A549 (cell line): ENCODE measurements around the gene NSD2. TPM values are rescaled to one million over a fixed set of nuclear protein-coding genes. Genes with fewer than 3 reads are reported as not detected.

Experiments
- ATAC-seq, 2 experiments: fragments of 200-7000 bp in 1 of 2; fragments of >200 bp in 1 of 2; cut with Nextera tagmentation in 1 of 2; cut with Tn5 transposase in 1 of 2; 3 replicates each; pipeline versions ENCODE4 v1.8.0 to v1.9.1; 2018 to 2020; ENCODE audit warnings: mild to moderate bottlenecking in 1 of 2, moderate library complexity in 1 of 2
- CTCF ChIA-PET: fragments of 300-600 bp; sonication (Branson Sonifier 250); formaldehyde crosslinking; extraction: SDS; loops from one replicate; lab custom pipeline; 2021; ENCODE audit warnings: antibody characterized with exemption, inconsistent platforms; lab: Yijun Ruan, JAX
- POLR2A ChIA-PET: fragments of 350-600 bp; formaldehyde crosslinking; extraction: SDS; loops from one replicate; lab custom pipeline; 2021; ENCODE audit warnings: antibody characterized with exemption, inconsistent platforms; lab: Yijun Ruan, JAX
- DNase-seq, 2 experiments: peaks; one replicate each; pipeline versions ENCODE4 v3.0.0 to v3.0.0-alpha.2; 2011 to 2016; ENCODE audit warnings: low read depth in 1 of 2, low spot score in 1 of 2
- FAIRE-seq: peaks from 2 replicates; lab custom pipeline; 2011; peaks lifted over from hg19 to GRCh38; lab: Jason Lieb, UNC
- H3K27ac ChIP-seq, 2 experiments: fragments of >200 bp; sonication (Bioruptor Twin); formaldehyde crosslinking; 3 replicates each; pipeline ENCODE4 v1.5.1; 2016 to 2017
- H3K4me1 ChIP-seq: fragments of >200 bp; sonication (Bioruptor Twin); formaldehyde crosslinking; 3 replicates; pipeline ENCODE4 v1.6.1; 2016
- H3K4me2 ChIP-seq: fragments of >200 bp; sonication (Bioruptor Twin); formaldehyde crosslinking; 3 replicates; pipeline ENCODE4 v1.6.1; 2016
- H3K4me3 ChIP-seq: fragments of >200 bp; sonication (Bioruptor Twin); formaldehyde crosslinking; 3 replicates; pipeline ENCODE4 v1.5.1; 2016
- H3K9me3 ChIP-seq: fragments of >200 bp; sonication (Bioruptor Twin); formaldehyde crosslinking; 3 replicates; pipeline ENCODE4 v1.6.1; 2016
- ATOH8 ChIP-seq: fragments of 250-450 bp; sonication (Bioruptor Pico); IDR thresholded peaks from 2 replicates; pipeline ENCODE4 v1.5.0; 2020; ENCODE audit warnings: low read depth, mild to moderate bottlenecking, moderate library complexity
- CBX2 ChIP-seq: fragments of 200-600 bp; sonication (generic); IDR thresholded peaks from 2 replicates; pipeline ENCODE4 v1.6.1; 2016; ENCODE audit warnings: low read depth, mild to moderate bottlenecking, borderline replicate concordance
- CBX8 ChIP-seq: fragments of 200-600 bp; sonication (generic); IDR thresholded peaks from 2 replicates; pipeline ENCODE4 v1.6.1; 2016
- CEBPB ChIP-seq, 2 experiments: fragments of >200 bp in 1 of 2; sonication (Bioruptor Twin) in 1 of 2; formaldehyde crosslinking in 1 of 2; IDR thresholded peaks; 2 replicates each; pipeline ENCODE4 v1.6.1; 2012 to 2016
- CTCF ChIP-seq: fragments of >200 bp; sonication (Bioruptor Twin); formaldehyde crosslinking; IDR thresholded peaks from 3 replicates; pipeline ENCODE4 v1.5.1; 2016
- EHMT2 ChIP-seq: fragments of 200-600 bp; sonication (generic); IDR thresholded peaks from 2 replicates; pipeline ENCODE4 v1.6.1; 2016; ENCODE audit warnings: antibody characterized with exemption, low read depth, mild to moderate bottlenecking, moderate library complexity
- EP300 ChIP-seq, 2 experiments: fragments of >200 bp; sonication (Bioruptor Twin); formaldehyde crosslinking; IDR thresholded peaks; 2 replicates in 1 of 2; 3 replicates in 1 of 2; pipeline ENCODE4 v1.6.1; 2016 to 2017
- ESRRA ChIP-seq: fragments of 150-350 bp; IDR thresholded peaks from 2 replicates; pipeline ENCODE4 v1.6.1; 2014; ENCODE audit warnings: mild to moderate bottlenecking, low read length, borderline replicate concordance
- FOSB ChIP-seq: fragments of 250-450 bp; sonication (Bioruptor Pico); IDR thresholded peaks from 2 replicates; pipeline ENCODE4 v1.5.0; 2020; ENCODE audit warnings: mild to moderate bottlenecking, moderate library complexity
- FOXS1 ChIP-seq: fragments of 250-450 bp; sonication (Bioruptor Pico); IDR thresholded peaks from 2 replicates; pipeline ENCODE4 v1.5.0; 2020; ENCODE audit warnings: mild to moderate bottlenecking, moderate library complexity
- HEYL ChIP-seq: fragments of 250-450 bp; sonication (Bioruptor Pico); IDR thresholded peaks from 2 replicates; pipeline ENCODE4 v1.8.0; 2021; ENCODE audit warnings: mild to moderate bottlenecking, moderate library complexity
- HOXA7 ChIP-seq: fragments of 250-450 bp; sonication (Bioruptor Pico); IDR thresholded peaks from 2 replicates; pipeline ENCODE4 v1.5.0; 2020; ENCODE audit warnings: mild to moderate bottlenecking, moderate library complexity
- HOXB5 ChIP-seq: fragments of 250-450 bp; sonication (Bioruptor Pico); IDR thresholded peaks from 2 replicates; pipeline ENCODE4 v1.5.0; 2020; ENCODE audit warnings: mild to moderate bottlenecking, moderate library complexity
- JUN ChIP-seq, 2 experiments: fragments of >200 bp; sonication (Bioruptor Twin); formaldehyde crosslinking; IDR thresholded peaks; 2 replicates in 1 of 2; 3 replicates in 1 of 2; pipeline ENCODE4 v1.6.1; 2016 to 2017
- JUNB ChIP-seq: fragments of >200 bp; sonication (Bioruptor Twin); formaldehyde crosslinking; IDR thresholded peaks from 2 replicates; pipeline ENCODE4 v1.6.1; 2016
- KDM5A ChIP-seq: fragments of 200-600 bp; sonication (generic); IDR thresholded peaks from 2 replicates; pipeline ENCODE4 v1.6.1; 2016; ENCODE audit warnings: antibody characterized with exemption, mild to moderate bottlenecking
- MAX ChIP-seq: IDR thresholded peaks from 2 replicates; pipeline ENCODE4 v1.6.1; 2012
- NFE2L2 ChIP-seq: fragments of 150-350 bp; conservative IDR thresholded peaks from 2 replicates; pipeline ENCODE4 v1.6.1; 2014; ENCODE audit warnings: low read length
- NPAS2 ChIP-seq: fragments of 250-450 bp; sonication (Bioruptor Pico); IDR thresholded peaks from 2 replicates; pipeline ENCODE4 v1.8.0; 2022; ENCODE audit warnings: mild to moderate bottlenecking, moderate library complexity, borderline replicate concordance
- NR3C1 ChIP-seq: fragments of >200 bp; sonication (Bioruptor Twin); formaldehyde crosslinking; IDR thresholded peaks from 3 replicates; pipeline ENCODE4 v1.6.1; 2017
- PBX3 ChIP-seq: IDR thresholded peaks from 2 replicates; pipeline ENCODE4 v1.6.1; 2012
- PHF8 ChIP-seq: fragments of 200-600 bp; sonication (generic); IDR thresholded peaks from 2 replicates; pipeline ENCODE4 v1.6.1; 2016; ENCODE audit warnings: low read depth, mild to moderate bottlenecking, antibody characterized with exemption, moderate library complexity, borderline replicate concordance
- RARB ChIP-seq: fragments of 250-450 bp; sonication (Bioruptor Pico); IDR thresholded peaks from 2 replicates; pipeline ENCODE4 v1.8.0; 2021; ENCODE audit warnings: mild to moderate bottlenecking, moderate library complexity
- RCOR1 ChIP-seq: fragments of 150-350 bp; IDR thresholded peaks from 2 replicates; pipeline ENCODE4 v1.6.1; 2014; ENCODE audit warnings: antibody characterized with exemption, low read length, low read depth
- RNF2 ChIP-seq: fragments of 200-600 bp; sonication (generic); IDR thresholded peaks from 2 replicates; pipeline ENCODE4 v1.6.1; 2016; ENCODE audit warnings: low read depth, mild to moderate bottlenecking, antibody characterized with exemption, moderate library complexity, borderline replicate concordance
- SMC3 ChIP-seq: fragments of >200 bp; sonication (Bioruptor Twin); formaldehyde crosslinking; IDR thresholded peaks from 3 replicates; pipeline ENCODE4 v1.6.1; 2018; ENCODE audit warnings: inconsistent platforms
- SREBF2 ChIP-seq: fragments of 450-650 bp; IDR thresholded peaks from 2 replicates; pipeline ENCODE4 v1.6.1; 2014; ENCODE audit warnings: mild to moderate bottlenecking, moderate library complexity
- ZFP36 ChIP-seq: fragments of 450-650 bp; IDR thresholded peaks from 2 replicates; pipeline ENCODE4 v1.6.1; 2014; ENCODE audit warnings: borderline replicate concordance; ENCODE audit not compliant: partially characterized antibody
- ZSCAN20 ChIP-seq: fragments of 250-450 bp; sonication (Bioruptor Pico); IDR thresholded peaks from 2 replicates; pipeline ENCODE4 v1.8.0; 2022; ENCODE audit warnings: mild to moderate bottlenecking, moderate library complexity
- WGBS: methylation state at CpG from one replicate; pipeline ENCODE4 v1.1.6; 2017; ENCODE audit errors: missing lambda C conversion rate; 5-methylcytosine and 5-hydroxymethylcytosine counted together
- polyA plus RNA-seq, 4 experiments: library from polyadenylated mRNA; depleted of rRNA in 3 of 4; stranded (reverse); fragments of >200 nt; fragmentation: RNase III in 1 of 4; extraction: RNeasy Plus Mini Kit Qiagen cat#74134 plus additional on column Dnase treatment in 1 of 4; gene quantifications; 2 replicates in 3 of 4; 3 replicates in 1 of 4; pipeline ENCODE4 v1.2.3, GENCODE V29; 2011 to 2017

Gene NSD2
- polyA plus RNA-seq, 2 of the 4 experiments (the other 2 are of a cell fraction): 43.8 to 49.3 TPM

- no peak for TF ChIP-seq JUN (IDR thresholded peaks at IDR 0.05)
- no peak for TF ChIP-seq SMC3
- no peak for TF ChIP-seq NR3C1
- TF ChIP-seq ATOH8 (CRISPR knock-in tag): no peak
These were observed 1.7 kb downstream of the NSD2 start (continued) for GRCh38 chr4:1872870-1873269.

- Histone ChIP-seq H3K4me3 (peak overlapping the region; percentile 85; the same call in 2 of the 3 replicates), H3K27ac (peak overlapping the region; percentile 100; a peak in 5 of 6 replicates)
- POLR2A ChIA-PET: no interaction called here
These were observed 2.1 kb downstream of the NSD2 start for GRCh38 chr4:1873291-1873690.

GRCh38 chr4:1873776-1874175, 2.6 kb downstream of the NSD2 start:
- Histone ChIP-seq H3K4me2 (peak overlapping the region; percentile 92), H3K9me3 (no peaks in the 10 kb centered on the region), H3K4me3 (no peak overlapping the region), H3K4me1 (peaks cover 29% of the 10 kb centered on the region), H3K27ac (peak overlapping the region in 1 of 2 experiments; percentile 100; a peak in 1 of 6 replicates)
- 41% methylated on average over 3 of the region's 3 CpGs for WGBS
- CTCF ChIA-PET: interaction anchor here (0.8 to 2.0 kb wide), 6 partner anchors 9 to 144 kb away, joined by 3 to 6 read pairs (median 4); no protein-coding TSS in a partner anchor
- no peak for ATAC-seq
- POLR2A ChIA-PET: no interaction called here
- FAIRE-seq: no peak
- no peak for TF ChIP-seq RNF2
- TF ChIP-seq RCOR1: no peak
- TF ChIP-seq SMC3: no peak
- TF ChIP-seq PBX3: no peak
- no peak for TF ChIP-seq ZFP36
- TF ChIP-seq JUN (IDR thresholded peaks at IDR 0.05): no peak
- no peak for TF ChIP-seq CEBPB (IDR thresholded peaks at IDR 0.05)
- no peak for TF ChIP-seq ZSCAN20 (CRISPR knock-in tag)
- TF ChIP-seq MAX: no peak
- no peak for DNase-seq

More at GRCh38 chr4:1873291-1873690, 2.1 kb downstream of the NSD2 start:
- H3K4me1 ChIP-seq: peaks cover 34% of the 10 kb centered on the region
- peak overlapping the region; percentile 92 for H3K4me2 ChIP-seq
- DNase-seq (no peak), ATAC-seq (no peak), FAIRE-seq (no peak)
- no peaks in the 10 kb centered on the region for H3K9me3 ChIP-seq
- CTCF ChIA-PET: interaction anchor here (0.8 to 2.0 kb wide), 6 partner anchors 10 to 143 kb away, joined by 3 to 6 read pairs (median 4); no protein-coding TSS in a partner anchor
- TF ChIP-seq CEBPB (IDR thresholded peaks at IDR 0.05): no peak
- TF ChIP-seq HOXA7: no peak
- TF ChIP-seq HOXB5 (CRISPR knock-in tag): no peak
- TF ChIP-seq CBX2: no peak
- TF ChIP-seq PHF8: no peak
- TF ChIP-seq, all 56 proteins: peak for 0
- 71% methylated on average over 4 of the region's 4 CpGs for WGBS

- Histone ChIP-seq H3K4me2 (peak overlapping the region; percentile 92), H3K27ac (peak overlapping the region in 1 of 2 experiments; percentile 100; a peak in 1 of 6 replicates), H3K4me3 (no peak overlapping the region), H3K4me1 (peaks cover 27% of the 10 kb centered on the region), H3K9me3 (no peaks in the 10 kb centered on the region)
- no peak for FAIRE-seq
- POLR2A ChIA-PET: no interaction called here
- no peak for ATAC-seq
- DNase-seq: no peak
- CTCF ChIA-PET: interaction anchor here (1.3 to 4.1 kb wide), 6 partner anchors 9 to 144 kb away, joined by 3 to 22 read pairs (median 4); no protein-coding TSS in a partner anchor
- 71% methylated on average over 3 of the region's 3 CpGs for WGBS
- no peak for TF ChIP-seq JUNB
- no peak for TF ChIP-seq KDM5A
- TF ChIP-seq EHMT2: no peak
- no peak for TF ChIP-seq FOXS1
- no peak for TF ChIP-seq ZFP36
- TF ChIP-seq ZSCAN20 (CRISPR knock-in tag): no peak
- no peak for TF ChIP-seq NFE2L2
- TF ChIP-seq NPAS2 (CRISPR knock-in tag): no peak
- TF ChIP-seq ATOH8 (CRISPR knock-in tag): no peak
- no peak for TF ChIP-seq CBX8
- no peak for TF ChIP-seq CTCF
- no peak for TF ChIP-seq ESRRA
- no peak for TF ChIP-seq SREBF2
- TF ChIP-seq RARB (CRISPR knock-in tag): no peak
- TF ChIP-seq HOXA7: no peak
- TF ChIP-seq JUN (IDR thresholded peaks at IDR 0.05): no peak
- no peak for TF ChIP-seq HEYL (CRISPR knock-in tag)
- no peak for TF ChIP-seq EP300 (IDR thresholded peaks at IDR 0.05)
- no peak for TF ChIP-seq FOSB (CRISPR knock-in tag)
These were observed 3.0 kb downstream of the NSD2 start for GRCh38 chr4:1874201-1874600.
